NCI-H510A treated with DMSO at 0.1 percent for 48 hours (cell line): ENCODE measurements around the gene CPNE7.
"Not testable (repeated sequence)": the region's sequence is repeated elsewhere in the genome, so short reads cannot be mapped to it uniquely, and the experiment has no call there.

Experiments used
- DNase-seq: peaks from one replicate; lab custom pipeline; 2025; lab: John Stamatoyannopoulos, UW

The CPNE7 gene

GRCh38 chr16:89583197-89583894 is 7.8 kb downstream of the CPNE7 start:
- no peak for DNase-seq

GRCh38 chr16:89583895-89584644 is 8.5 kb downstream of the CPNE7 start:
- no peak for DNase-seq

GRCh38 chr16:89584768-89585549 is 9.4 kb downstream of the CPNE7 start:
- no peak for DNase-seq

GRCh38 chr16:89586218-89586617 is 10.7 kb downstream of the CPNE7 start:
- no peak for DNase-seq

GRCh38 chr16:89586853-89587252 is 11.3 kb downstream of the CPNE7 start:
- DNase-seq = no peak

GRCh38 chr16:89587676-89588075 is 12.1 kb downstream of the CPNE7 start:
- DNase-seq = not testable (repeated sequence)

GRCh38 chr16:89588413-89589109 is 13.0 kb downstream of the CPNE7 start:
- DNase-seq = no peak

- no peak for DNase-seq
These were observed 13.8 kb downstream of the CPNE7 start for GRCh38 chr16:89589241-89589926.

GRCh38 chr16:89593841-89594240 is 18.3 kb downstream of the CPNE7 start:
- no peak for DNase-seq

- no peak for DNase-seq
These were observed 19.9 kb downstream of the CPNE7 start for GRCh38 chr16:89595330-89596060.

GRCh38 chr16:89596061-89596689 is 20.6 kb downstream of the CPNE7 start:
- no peak for DNase-seq

- DNase-seq = no peak
These were observed 21.5 kb downstream of the CPNE7 start for GRCh38 chr16:89596957-89597649.

GRCh38 chr16:89598199-89598598 is 22.6 kb downstream of the CPNE7 start:
- DNase-seq = no peak

GRCh38 chr16:89599451-89599858 is 23.9 kb downstream of the CPNE7 start:
- peak; percentile 3 for DNase-seq

GRCh38 chr16:89599902-89600301 is 24.3 kb downstream of the CPNE7 start:
- no peak for DNase-seq

GRCh38 chr16:89600427-89600826 is 24.9 kb downstream of the CPNE7 start:
- no peak for DNase-seq

- no peak for DNase-seq
These were observed 25.4 kb downstream of the CPNE7 start for GRCh38 chr16:89600956-89601355.

GRCh38 chr16:89601906-89602272 is 26.3 kb downstream of the CPNE7 start:
- no peak for DNase-seq

GRCh38 chr16:89602273-89602951 is 26.9 kb downstream of the CPNE7 start:
- DNase-seq = peak; percentile 2
